GM23248 (cell line): ENCODE data around the gene MFAP5. TPM values are rescaled to one million over a fixed set of nuclear protein-coding genes. Genes with fewer than 3 reads are reported as not detected.
"Not testable (repeated sequence)": the region's sequence is repeated elsewhere in the genome, so short reads cannot be mapped to it uniquely, and the experiment has no call there.

Experiments used
- DNase-seq: peaks from one replicate; pipeline ENCODE4 v3.0.0-alpha.2; 2015
- H2AFZ ChIP-seq: fragments of 200-600 bp; sonication (generic); 2 replicates; pipeline ENCODE4 v1.6.1; 2016; ENCODE audit warnings: antibody characterized with exemption
- H3F3A ChIP-seq: fragments of 200-600 bp; sonication (generic); 2 replicates; pipeline ENCODE4 v1.6.1; 2016; ENCODE audit warnings: mild to moderate bottlenecking, antibody characterized with exemption, mixed run types; ENCODE audit not compliant: insufficient read depth
- H3K27ac ChIP-seq: fragments of 200-600 bp; sonication (generic); 2 replicates; pipeline ENCODE4 v1.5.1; 2016; ENCODE audit warnings: mild to moderate bottlenecking
- H3K27me3 ChIP-seq: fragments of 200-600 bp; sonication (generic); replicated peaks from 2 replicates; pipeline ENCODE4 v1.6.1; 2016; ENCODE audit warnings: mild to moderate bottlenecking; ENCODE audit not compliant: insufficient read depth
- H3K36me3 ChIP-seq: fragments of 200-600 bp; sonication (generic); 2 replicates; pipeline ENCODE4 v1.6.1; 2016; ENCODE audit warnings: low read depth, mild to moderate bottlenecking
- H3K4me1 ChIP-seq: fragments of 200-600 bp; sonication (generic); 2 replicates; pipeline ENCODE4 v1.6.1; 2016; ENCODE audit warnings: mild to moderate bottlenecking; ENCODE audit not compliant: insufficient read depth
- H3K4me2 ChIP-seq: fragments of 200-600 bp; sonication (generic); one replicate; pipeline ENCODE4 v1.6.1; 2016; ENCODE audit warnings: mild to moderate bottlenecking; ENCODE audit not compliant: unreplicated experiment
- H3K4me3 ChIP-seq: fragments of 200-600 bp; sonication (generic); 2 replicates; pipeline ENCODE4 v1.5.1; 2016; ENCODE audit warnings: mild to moderate bottlenecking
- H3K79me2 ChIP-seq: fragments of 200-600 bp; sonication (generic); 2 replicates; pipeline ENCODE4 v1.6.1; 2016; ENCODE audit warnings: mild to moderate bottlenecking; ENCODE audit not compliant: insufficient read depth
- H3K9ac ChIP-seq: fragments of 200-600 bp; sonication (generic); 2 replicates; pipeline ENCODE4 v1.6.1; 2016; ENCODE audit warnings: mild to moderate bottlenecking
- H3K9me2 ChIP-seq: fragments of 200-600 bp; sonication (generic); 2 replicates; pipeline ENCODE4 v1.6.1; 2016; ENCODE audit warnings: mixed run types, mild to moderate bottlenecking, moderate library complexity; ENCODE audit not compliant: insufficient read depth
- H3K9me3 ChIP-seq: fragments of 200-600 bp; sonication (generic); one replicate; pipeline ENCODE4 v1.6.1; 2017; ENCODE audit warnings: low read depth
- H4K20me1 ChIP-seq: fragments of 200-600 bp; sonication (generic); 2 replicates; pipeline ENCODE4 v1.6.0; 2016; ENCODE audit not compliant: insufficient read depth
- EZH2 ChIP-seq: fragments of 200-600 bp; sonication (generic); IDR thresholded peaks from 2 replicates; pipeline ENCODE4 v1.6.1; 2018; ENCODE audit warnings: antibody characterized with exemption, mild to moderate bottlenecking; ENCODE audit not compliant: insufficient read depth, poor library complexity, severe bottlenecking
- EZH2phosphoT487 ChIP-seq: fragments of 200-600 bp; sonication (generic); IDR thresholded peaks from 2 replicates; pipeline ENCODE4 v1.6.1; 2018; ENCODE audit warnings: antibody characterized with exemption, moderate library complexity, mild to moderate bottlenecking, low read depth; ENCODE audit not compliant: insufficient read depth
- WGBS, 2 experiments: methylation state at CpG; one replicate each; pipeline ENCODE4 v1.1.6; 2015 to 2017; ENCODE audit warnings: low lambda C conversion rate in 2 of 2, low coverage in 1 of 2; ENCODE audit errors: missing lambda C conversion rate in 2 of 2; 5-methylcytosine and 5-hydroxymethylcytosine counted together
- in situ Hi-C: fragments of 300-500 bp; cut with MboI; formaldehyde crosslinking; loops from 2 replicates; pipeline ENCODE4 v1.15.0; 2020
- polyA plus RNA-seq: library from polyadenylated mRNA; unstranded; fragments of >200 nt; fragmentation: Nextera tagmentation; extraction: Ambion mirVana; gene quantifications from 2 replicates; pipeline ENCODE4 v1.2.1, GENCODE V29; 2016
- total RNA-seq: library from RNA; depleted of rRNA; stranded (reverse); fragments of >200 nt; shearing (Covaris generic); gene quantifications from 2 replicates; pipeline ENCODE4 v1.2.3, GENCODE V29; 2014

The MFAP5 gene
- total and polyA plus RNA-seq, 2 experiments from 2014 or later, result 390 to 679 TPM

- H3K4me1 ChIP-seq, result peaks cover 23% of the 10 kb centered on the region
- no peaks in the 10 kb centered on the region for H3K9me3 ChIP-seq
- 0 out of 2 replicates have a peak overlapping the region, but pooled peaks have one; percentile 9 for H2AFZ ChIP-seq
- peak overlapping the region; percentile 28; the same call in 1 of the 2 replicates for H3K9ac ChIP-seq
- H3F3A ChIP-seq, result peaks cover 22% of the 10 kb centered on the region
- in situ Hi-C loops, result no loop called here
- H3K27ac ChIP-seq, result peak overlapping the region; percentile 66
- TF ChIP-seq EZH2, result no peak
- TF ChIP-seq EZH2phosphoT487, result no peak
- WGBS, 2 experiments, result 9 to 16% methylated on average over 3 of the region's 3 CpGs
- DNase-seq, result peak; percentile 45
- no peaks in the 10 kb centered on the region for H3K9me2 ChIP-seq
- H3K4me2 ChIP-seq, result peak overlapping the region; percentile 71
- 0 out of 2 replicates have a peak overlapping the region, but pooled peaks have one; percentile 35 for H3K4me3 ChIP-seq
- H3K36me3 ChIP-seq, result no peaks in the 10 kb centered on the region
- no peaks in the 10 kb centered on the region for H3K27me3 ChIP-seq
- no peaks in the 10 kb centered on the region for H4K20me1 ChIP-seq
- no peaks in the 10 kb centered on the region for H3K79me2 ChIP-seq
Observed at GRCh38 chr12:8628731-8629130, 33.9 kb downstream of the MFAP5 start.

GRCh38 chr12:8624750-8625149 lies 37.9 kb downstream of the MFAP5 start:
- H3K9ac ChIP-seq, H3K27me3 ChIP-seq, H2AFZ ChIP-seq, H3K9me2 ChIP-seq, H3K27ac ChIP-seq, H3K36me3 ChIP-seq, in situ Hi-C loops, H4K20me1 ChIP-seq, DNase-seq, H3K4me3 ChIP-seq, H3K4me2 ChIP-seq, H3K9me3 ChIP-seq, H3K79me2 ChIP-seq: not testable (repeated sequence)
- Histone ChIP-seq H3F3A (peaks cover 23% of the 10 kb centered on the region), H3K4me1 (peaks cover 15% of the 10 kb centered on the region)
- WGBS, 2 experiments, result 95% methylated on average over 16 of the region's 26 CpGs; no CpG with 5 or more reads in 1 of the 2 experiments

GRCh38 chr12:8622646-8623045 lies 40.0 kb downstream of the MFAP5 start:
- H4K20me1 ChIP-seq, result no peaks in the 10 kb centered on the region
- no peak overlapping the region for H3K4me3 ChIP-seq
- no peaks in the 10 kb centered on the region for H3K9me2 ChIP-seq
- no peaks in the 10 kb centered on the region for H3K27me3 ChIP-seq
- H3F3A ChIP-seq, result peaks cover 19% of the 10 kb centered on the region
- H3K27ac ChIP-seq, result no peak overlapping the region
- 67 to 69% methylated on average over 4 of the region's 4 CpGs for WGBS, 2 experiments
- H3K4me1 ChIP-seq, result peaks cover 9% of the 10 kb centered on the region; the same call in 1 of the 2 replicates
- no peaks in the 10 kb centered on the region for H3K79me2 ChIP-seq
- H3K36me3 ChIP-seq, result no peaks in the 10 kb centered on the region
- no peak for TF ChIP-seq EZH2phosphoT487
- no peak for TF ChIP-seq EZH2
- no peak overlapping the region for H3K4me2 ChIP-seq
- in situ Hi-C loops, result no loop called here
- H3K9me3 ChIP-seq, result no peaks in the 10 kb centered on the region
- H3K9ac ChIP-seq, result no peak overlapping the region
- no peak overlapping the region for H2AFZ ChIP-seq
- DNase-seq, result no peak

GRCh38 chr12:8615206-8615605 lies 47.4 kb downstream of the MFAP5 start:
- Histone ChIP-seq H3K27ac (no peak overlapping the region), H3K4me3 (no peak overlapping the region), H3K4me2 (no peak overlapping the region), H2AFZ (no peak overlapping the region), H4K20me1 (no peaks in the 10 kb centered on the region), H3K9ac (no peak overlapping the region), H3K9me2 (no peaks in the 10 kb centered on the region), H3K36me3 (no peaks in the 10 kb centered on the region), H3K9me3 (no peaks in the 10 kb centered on the region), H3K79me2 (no peaks in the 10 kb centered on the region), H3K27me3 (no peaks in the 10 kb centered on the region), H3K4me1 (peaks cover 9% of the 10 kb centered on the region; the same call in 1 of the 2 replicates), H3F3A (peaks cover 17% of the 10 kb centered on the region)
- WGBS, 2 experiments, result 74 to 76% methylated on average over 6 of the region's 6 CpGs
- DNase-seq, result no peak
- in situ Hi-C loops, result no loop called here
- TF ChIP-seq EZH2 (no peak), EZH2phosphoT487 (no peak)

- H3K9me2 ChIP-seq, H3K27me3 ChIP-seq, H3K4me3 ChIP-seq, H3K9me3 ChIP-seq, H3K4me1 ChIP-seq, H3K79me2 ChIP-seq, H2AFZ ChIP-seq, H4K20me1 ChIP-seq, H3K4me2 ChIP-seq, H3K27ac ChIP-seq, H3K9ac ChIP-seq, H3K36me3 ChIP-seq, in situ Hi-C loops, DNase-seq, H3F3A ChIP-seq: not testable (repeated sequence)
- 90 to 96% methylated on average over 1 of the region's 1 CpG for WGBS, 2 experiments
Observed at GRCh38 chr12:8613881-8614280, 48.7 kb downstream of the MFAP5 start.
